ENCODE measurements around the gene SYT8. TPM values are rescaled to one million over a fixed set of nuclear protein-coding genes. Genes with fewer than 3 reads are reported as not detected.

Gene SYT8
- total and polyA plus RNA-seq, 2 donors (not counting 1 experiment from before 2014, with no cell fraction given) = not detected

- H3K36me3 ChIP-seq (replicated peaks in 1 of 2; ENCODE audit: control extremely low read depth in 1 of 2, control insufficient read depth in 1 of 2, extremely low read depth in 1 of 2, insufficient read depth in 2 of 2, low read length in 1 of 2) = no peaks in the 10 kb centered on the region
- H4K20me1 ChIP-seq (ENCODE audit: control insufficient read depth, insufficient read depth, low read length, poor library complexity, severe bottlenecking) = no peaks in the 10 kb centered on the region
- ChIA-PET CTCF (no interaction called here), POLR2A (no interaction called here)
- peaks cover 5% of the 10 kb centered on the region for H3K9me3 Mint-ChIP-seq (ENCODE audit: insufficient read depth)
- H3K79me2 ChIP-seq (ENCODE audit: control insufficient read depth, insufficient read depth, low read length) = no peaks in the 10 kb centered on the region
- H3K4me3 ChIP-seq (ENCODE audit: control extremely low read depth in 1 of 5, extremely low read depth in 1 of 5, insufficient read depth in 1 of 5, low read depth in 2 of 5, low read length in 4 of 5) = no peak overlapping the region
- H3K9me3 ChIP-seq (ENCODE audit: control extremely low read depth in 1 of 3, control insufficient read depth in 2 of 3, insufficient read depth in 1 of 3, low read length in 2 of 3) = peaks cover 0 to 15% (median 7%) of the 10 kb centered on the region in 3 donors
- intact Hi-C loops (cut with micrococcal nuclease) = no loop called here
- peaks cover 23% of the 10 kb centered on the region for H3K27me3 Mint-ChIP-seq
- H3K4me3 Mint-ChIP-seq = no peak overlapping the region
- ATAC-seq (ENCODE audit: low read depth) (no peak), DNase-seq (no peak)
- no peak overlapping the region for H3K4me2 ChIP-seq (replicated peaks; ENCODE audit: low read depth, low read length, poor library complexity, severe bottlenecking)
- TF ChIP-seq EZH2 (IDR thresholded peaks at IDR 0.05; ENCODE audit: borderline replicate concordance, insufficient read depth, low read depth, low read length, poor library complexity, severe bottlenecking) (no peak), CTCF (IDR thresholded peaks at IDR 0.05) (no peak)
- no peak overlapping the region for H3K27ac ChIP-seq (ENCODE audit: low read length in 2 of 2)
- no peak overlapping the region for H2AFZ ChIP-seq (ENCODE audit: insufficient read depth, low read depth, low read length, poor library complexity, severe bottlenecking)
- H3K4me1 Mint-ChIP-seq = no peaks in the 10 kb centered on the region
- H3K27ac Mint-ChIP-seq = no peak overlapping the region
- no peaks in the 10 kb centered on the region for H3K4me1 ChIP-seq (ENCODE audit: control insufficient read depth in 2 of 2, insufficient read depth in 2 of 2, low read length in 2 of 2)
- WGBS (ENCODE audit: insufficient coverage) = 87% methylated on average over 7 of the region's 7 CpGs
- H3K9ac ChIP-seq (ENCODE audit: low read length) = no peak overlapping the region
- no peaks in the 10 kb centered on the region for H3K27me3 ChIP-seq (replicated peaks in 1 of 4; ENCODE audit: control extremely low read depth in 1 of 4, control insufficient read depth in 3 of 4, insufficient read depth in 4 of 4, low read length in 3 of 4)
Observed at GRCh38 chr11:1815751-1816150, 19.0 kb upstream of the SYT8 start.

- ChIA-PET CTCF (interaction anchor here (1.3 to 2.6 kb wide), 2 partner anchors 16 to 186 kb away, joined by 3 to 9 read pairs; no protein-coding TSS in a partner anchor), POLR2A (no interaction called here)
- peaks cover 5% of the 10 kb centered on the region for H3K9me3 Mint-ChIP-seq (ENCODE audit: insufficient read depth)
- Histone ChIP-seq H3K4me1 (ENCODE audit: control insufficient read depth in 2 of 2, insufficient read depth in 2 of 2, low read length in 2 of 2) (no peaks in the 10 kb centered on the region), H3K4me3 (ENCODE audit: control extremely low read depth in 1 of 5, extremely low read depth in 1 of 5, insufficient read depth in 1 of 5, low read depth in 2 of 5, low read length in 4 of 5) (no peak overlapping the region), H3K36me3 (replicated peaks in 1 of 2; ENCODE audit: control extremely low read depth in 1 of 2, control insufficient read depth in 1 of 2, extremely low read depth in 1 of 2, insufficient read depth in 2 of 2, low read length in 1 of 2) (no peaks in the 10 kb centered on the region), H3K9ac (ENCODE audit: low read length) (no peak overlapping the region), H3K4me2 (replicated peaks; ENCODE audit: low read depth, low read length, poor library complexity, severe bottlenecking) (no peak overlapping the region), H2AFZ (ENCODE audit: insufficient read depth, low read depth, low read length, poor library complexity, severe bottlenecking) (no peak overlapping the region), H3K27me3 (replicated peaks in 1 of 4; ENCODE audit: control extremely low read depth in 1 of 4, control insufficient read depth in 3 of 4, insufficient read depth in 4 of 4, low read length in 3 of 4) (no peaks in the 10 kb centered on the region), H3K79me2 (ENCODE audit: control insufficient read depth, insufficient read depth, low read length) (no peaks in the 10 kb centered on the region), H3K9me3 (ENCODE audit: control extremely low read depth in 1 of 3, control insufficient read depth in 2 of 3, insufficient read depth in 1 of 3, low read length in 2 of 3) (peaks cover 0 to 13% (median 7%) of the 10 kb centered on the region in 3 donors), H3K27ac (ENCODE audit: low read length in 2 of 2) (no peak overlapping the region), H4K20me1 (ENCODE audit: control insufficient read depth, insufficient read depth, low read length, poor library complexity, severe bottlenecking) (no peaks in the 10 kb centered on the region)
- TF ChIP-seq EZH2 (IDR thresholded peaks at IDR 0.05; ENCODE audit: borderline replicate concordance, insufficient read depth, low read depth, low read length, poor library complexity, severe bottlenecking) (no peak), CTCF (IDR thresholded peaks at IDR 0.05) (no peak)
- intact Hi-C loops (cut with micrococcal nuclease) = no loop called here
- DNase-seq (no peak), ATAC-seq (ENCODE audit: low read depth) (no peak)
- no peak overlapping the region for H3K4me3 Mint-ChIP-seq
- no peak overlapping the region for H3K27ac Mint-ChIP-seq
- 78% methylated on average over 1 of the region's 5 CpGs for WGBS (ENCODE audit: insufficient coverage)
- H3K27me3 Mint-ChIP-seq = peaks cover 20% of the 10 kb centered on the region
- H3K4me1 Mint-ChIP-seq = no peaks in the 10 kb centered on the region
Observed at GRCh38 chr11:1817000-1817399, 17.8 kb upstream of the SYT8 start.

All from B cell (primary cell).